GM12878 (cell line): ENCODE data around the gene IL36B. TPM values are rescaled to one million over a fixed set of nuclear protein-coding genes. Genes with fewer than 3 reads are reported as not detected.

Experiments used
- ATAC-seq: fragments of 200-7000 bp; cut with Tn5 transposase; 3 replicates; pipeline ENCODE4 v1.9.1; 2020; ENCODE audit warnings: mild to moderate bottlenecking, moderate library complexity
- BruUV-seq: library from RNA; stranded (reverse); fragments of 400-500 nt; replicated peaks from 2 replicates; lab custom pipeline; 2021; lab: Mats Ljungman, UMichigan
- CTCF ChIA-PET: fragments of 300-600 bp; sonication (Branson Sonifier 250); formaldehyde crosslinking; extraction: SDS; loops from one replicate; lab custom pipeline; 2021; ENCODE audit warnings: inconsistent platforms; lab: Yijun Ruan, JAX
- POLR2A ChIA-PET: fragments of 350-600 bp; formaldehyde crosslinking; extraction: SDS; loops from one replicate; lab custom pipeline; 2021; ENCODE audit warnings: inconsistent platforms; lab: Charles Lee
- RAD21 ChIA-PET: fragments of 300-600 bp; sonication (Branson Sonifier 250); formaldehyde crosslinking; loops from one replicate; lab custom pipeline; 2023; ENCODE audit warnings: antibody characterized with exemption; ENCODE audit not compliant: unreplicated experiment; lab: Charles Lee
- SMC1A ChIA-PET: fragments of 300-600 bp; sonication (Branson Sonifier 250); formaldehyde crosslinking; loops from one replicate; lab custom pipeline; 2023; ENCODE audit not compliant: unreplicated experiment, uncharacterized antibody; lab: Charles Lee
- DNase-seq: peaks from one replicate; pipeline ENCODE4 v3.0.0-alpha.2; 2011; ENCODE audit warnings: low read depth, low spot score
- FAIRE-seq: peaks from 3 replicates; lab custom pipeline; 2011; peaks lifted over from hg19 to GRCh38; lab: Jason Lieb, UNC
- H2AFZ ChIP-seq: 2 replicates; pipeline ENCODE4 v1.6.0; 2011; ENCODE audit warnings: low read depth, low read length, control low read depth; ENCODE audit not compliant: control insufficient read depth
- H3K27ac ChIP-seq: 2 replicates; pipeline ENCODE4 v1.5.1; 2011; ENCODE audit warnings: control low read depth; ENCODE audit not compliant: control insufficient read depth, insufficient read depth
- H3K27me3 ChIP-seq, 2 experiments: replicated peaks in 1 of 2; 2 replicates each; pipeline versions ENCODE4 v1.6.0 to v1.6.1; 2011; ENCODE audit warnings: low read length in 1 of 2; ENCODE audit not compliant: control insufficient read depth in 2 of 2, insufficient read depth in 2 of 2
- H3K36me3 ChIP-seq, 2 experiments: 2 replicates each; pipeline ENCODE4 v1.5.1; 2011; ENCODE audit warnings: low read length in 1 of 2; ENCODE audit not compliant: control insufficient read depth in 2 of 2, insufficient read depth in 2 of 2
- H3K4me1 ChIP-seq: 2 replicates; pipeline ENCODE4 v1.6.1; 2011; ENCODE audit warnings: mild to moderate bottlenecking, low read length, moderate library complexity, mixed read lengths; ENCODE audit not compliant: control insufficient read depth, insufficient read depth
- H3K4me2 ChIP-seq: 2 replicates; pipeline ENCODE4 v1.6.0; 2011; ENCODE audit warnings: control low read depth; ENCODE audit not compliant: control insufficient read depth, insufficient read depth
- H3K4me3 ChIP-seq: fragments of 200-600 bp; sonication (generic); 2 replicates; pipeline ENCODE4 v1.5.1; 2016
- H3K79me2 ChIP-seq: 2 replicates; pipeline ENCODE4 v1.6.0; 2011; ENCODE audit warnings: low read length; ENCODE audit not compliant: control insufficient read depth, insufficient read depth
- H3K9ac ChIP-seq: 2 replicates; pipeline ENCODE4 v1.8.0; 2011; ENCODE audit warnings: low read length, control low read depth, mixed read lengths; ENCODE audit not compliant: control insufficient read depth, insufficient read depth
- H3K9me3 ChIP-seq: replicated peaks from 3 replicates; pipeline ENCODE4 v1.5.1; 2011; ENCODE audit warnings: mild to moderate bottlenecking, low read length; ENCODE audit not compliant: control insufficient read depth, insufficient read depth
- H4K20me1 ChIP-seq: 2 replicates; pipeline ENCODE4 v1.6.0; 2011; ENCODE audit not compliant: control insufficient read depth, insufficient read depth
- ATF7 ChIP-seq: fragments of 450-650 bp; IDR thresholded peaks from 2 replicates; pipeline ENCODE4 v1.6.1; 2016; ENCODE audit warnings: low read depth, mild to moderate bottlenecking
- BMI1 ChIP-seq: fragments of 450-650 bp; IDR thresholded peaks from 2 replicates; pipeline ENCODE4 v1.6.1; 2016; ENCODE audit warnings: mild to moderate bottlenecking, moderate library complexity, borderline replicate concordance
- JUND ChIP-seq: IDR thresholded peaks from 2 replicates; pipeline ENCODE4 v1.6.1; 2012; ENCODE audit warnings: low read depth, mild to moderate bottlenecking, low read length, improper control_type of control experiment, moderate library complexity
- RAD51 ChIP-seq: fragments of 450-650 bp; IDR thresholded peaks from 2 replicates; pipeline ENCODE4 v1.6.1; 2016; ENCODE audit warnings: moderate library complexity, mild to moderate bottlenecking, inconsistent platforms
- SIX5 ChIP-seq: IDR thresholded peaks from 2 replicates; pipeline ENCODE4 v1.6.1; 2011; ENCODE audit warnings: mild to moderate bottlenecking, low read depth, low read length, moderate library complexity; ENCODE audit not compliant: severe bottlenecking
- WGBS: methylation state at CpG from one replicate; pipeline ENCODE4 v1.1.6; 2016; ENCODE audit warnings: low lambda C conversion rate; ENCODE audit not compliant: insufficient replicate concordance, insufficient coverage; ENCODE audit errors: missing lambda C conversion rate; 5-methylcytosine and 5-hydroxymethylcytosine counted together
- in situ Hi-C: fragments of 300-500 bp; cut with MboI; formaldehyde crosslinking; loops from 9 replicates; pipeline ENCODE4 v1.14.3; 2018; ENCODE audit warnings: mixed read lengths
- intact Hi-C: fragments of 100-400 bp; cut with micrococcal nuclease; formaldehyde crosslinking; loops from one replicate; pipeline ENCODE4 v1.14.2; 2022; ENCODE audit not compliant: unreplicated experiment
- polyA plus RNA-seq, 11 experiments: library from polyadenylated mRNA; depleted of rRNA in 4 of 11; unstranded in 6 of 11; stranded (reverse) in 5 of 11; fragments of >200 nt; fragmentation: Nextera tagmentation in 4 of 11; fragmentation: Illumina TruSeq in 1 of 11; extraction: Ambion mirVana in 4 of 11; extraction: Trizol in 1 of 11; gene quantifications; 1 replicate in 1 of 11; 2 replicates in 10 of 11; pipeline versions ENCODE4 v1.2.1 to v1.2.3, GENCODE V29; 2011 to 2016; ENCODE audit warnings: inconsistent platforms in 2 of 11, missing spikeins in 2 of 11, low read depth in 1 of 11
- total RNA-seq, 4 experiments: library from RNA; depleted of rRNA in 3 of 4; stranded (reverse); fragments of >200 nt in 3 of 4; fragmentation: Illumina TruSeq in 1 of 4; extraction: Trizol in 1 of 4; gene quantifications; 2 replicates each; pipeline versions ENCODE4 v1.2.1 to v1.2.3, GENCODE V29; 2013 to 2021
- TF ChIP-seq, protein P1 (sequence below): IDR thresholded peaks from 2 replicates; pipeline ENCODE4 v1.6.1; 2012; ENCODE audit warnings: low read length, inconsistent platforms
- TF ChIP-seq, protein P2 (sequence below): IDR thresholded peaks from 2 replicates; pipeline ENCODE4 v1.6.1; 2011; ENCODE audit warnings: borderline replicate concordance, low read depth, mild to moderate bottlenecking, moderate library complexity, mixed read lengths, low read length; ENCODE audit not compliant: insufficient read depth; ENCODE audit errors: extremely low read length

IL36B gene
- total and polyA plus RNA-seq, 10 of the 15 experiments (the other 5 are each of a cell fraction or from before 2014, with no cell fraction given) = not detected

DNA sequence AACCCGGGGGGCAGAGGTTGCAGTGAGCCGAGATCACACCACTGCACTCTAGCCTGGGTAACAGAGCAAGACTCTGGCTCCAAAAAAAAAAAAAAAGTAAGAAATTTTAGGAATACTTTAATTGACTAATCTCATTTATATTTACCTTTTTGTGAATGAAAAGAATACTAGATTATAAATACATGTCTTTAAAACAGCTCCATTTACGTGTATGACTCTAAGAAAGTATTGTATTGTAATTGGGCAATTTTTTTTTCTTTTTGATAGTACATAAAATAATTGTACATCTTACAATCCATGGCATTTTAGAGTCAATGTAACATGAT, 39.4 kb downstream of the IL36B start:
- 0% methylated on average over 2 of the region's 3 CpGs for WGBS
- no peak for TF ChIP-seq SIX5
- no peak for TF ChIP-seq JUND
- no peak for TF ChIP-seq ATF7
- TF ChIP-seq, protein P1, sequence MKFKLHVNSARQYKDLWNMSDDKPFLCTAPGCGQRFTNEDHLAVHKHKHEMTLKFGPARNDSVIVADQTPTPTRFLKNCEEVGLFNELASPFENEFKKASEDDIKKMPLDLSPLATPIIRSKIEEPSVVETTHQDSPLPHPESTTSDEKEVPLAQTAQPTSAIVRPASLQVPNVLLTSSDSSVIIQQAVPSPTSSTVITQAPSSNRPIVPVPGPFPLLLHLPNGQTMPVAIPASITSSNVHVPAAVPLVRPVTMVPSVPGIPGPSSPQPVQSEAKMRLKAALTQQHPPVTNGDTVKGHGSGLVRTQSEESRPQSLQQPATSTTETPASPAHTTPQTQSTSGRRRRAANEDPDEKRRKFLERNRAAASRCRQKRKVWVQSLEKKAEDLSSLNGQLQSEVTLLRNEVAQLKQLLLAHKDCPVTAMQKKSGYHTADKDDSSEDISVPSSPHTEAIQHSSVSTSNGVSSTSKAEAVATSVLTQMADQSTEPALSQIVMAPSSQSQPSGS = no peak
- no peak for TF ChIP-seq RAD51
- TF ChIP-seq, protein P2, sequence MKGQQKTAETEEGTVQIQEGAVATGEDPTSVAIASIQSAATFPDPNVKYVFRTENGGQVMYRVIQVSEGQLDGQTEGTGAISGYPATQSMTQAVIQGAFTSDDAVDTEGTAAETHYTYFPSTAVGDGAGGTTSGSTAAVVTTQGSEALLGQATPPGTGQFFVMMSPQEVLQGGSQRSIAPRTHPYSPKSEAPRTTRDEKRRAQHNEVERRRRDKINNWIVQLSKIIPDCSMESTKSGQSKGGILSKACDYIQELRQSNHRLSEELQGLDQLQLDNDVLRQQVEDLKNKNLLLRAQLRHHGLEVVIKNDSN = no peak
- no peak for TF ChIP-seq BMI1
- TF ChIP-seq, all 136 proteins: peak for 0
- in situ Hi-C loops = no loop called here
- no TSS peak for BruUV-seq
- ChIA-PET SMC1A (no interaction called here), CTCF (no interaction called here), POLR2A (no interaction called here), RAD21 (no interaction called here)
- Histone ChIP-seq H3K36me3 (no peaks in the 10 kb centered on the region), H3K27ac (no peak overlapping the region), H3K9me3 (no peaks in the 10 kb centered on the region), H2AFZ (no peak overlapping the region), H3K79me2 (no peaks in the 10 kb centered on the region), H3K4me3 (no peak overlapping the region), H4K20me1 (no peaks in the 10 kb centered on the region), H3K4me1 (no peaks in the 10 kb centered on the region), H3K9ac (no peak overlapping the region), H3K27me3 (no peaks in the 10 kb centered on the region), H3K4me2 (no peak overlapping the region)
- intact Hi-C loops = no loop called here
- no peak for FAIRE-seq
- ATAC-seq = no peak
- no peak for DNase-seq
